Measurements from ENCODE around the gene TCEAL3.

Gene TCEAL3

DNA sequence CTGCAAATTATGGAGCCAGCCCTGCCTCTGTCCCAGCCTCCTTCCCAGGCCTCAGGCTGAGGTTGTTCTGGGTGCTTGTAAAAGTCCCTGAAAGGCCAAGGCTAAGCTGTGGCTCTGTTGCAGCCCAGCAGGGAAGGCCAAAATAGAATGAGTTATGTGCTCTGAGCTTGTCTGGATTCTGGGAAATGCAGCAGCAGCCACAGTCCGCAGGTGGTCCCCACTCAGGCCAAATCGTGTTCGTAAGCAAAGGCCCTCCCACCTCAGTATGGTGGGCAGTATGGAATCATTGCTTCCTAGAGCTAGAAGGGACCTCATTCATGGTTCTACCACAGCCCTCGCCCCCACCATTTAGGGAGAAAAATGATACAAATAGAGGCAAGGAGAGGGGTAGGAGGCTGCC, 16.3 kb downstream of the TCEAL3 start:
- in situ Hi-C loops (cut with HindIII; ENCODE audit: low sequenced_read_pairs): no loop called here
- peak; percentile 69 for DNase-seq (ENCODE audit: low read depth, low spot score)
- TF ChIP-seq CTCF (IDR thresholded peaks at IDR 0.05; ENCODE audit: low read depth, low read length): no peak
- no peak overlapping the region for H3K4me3 ChIP-seq (ENCODE audit: low read depth, low read length)

DNA sequence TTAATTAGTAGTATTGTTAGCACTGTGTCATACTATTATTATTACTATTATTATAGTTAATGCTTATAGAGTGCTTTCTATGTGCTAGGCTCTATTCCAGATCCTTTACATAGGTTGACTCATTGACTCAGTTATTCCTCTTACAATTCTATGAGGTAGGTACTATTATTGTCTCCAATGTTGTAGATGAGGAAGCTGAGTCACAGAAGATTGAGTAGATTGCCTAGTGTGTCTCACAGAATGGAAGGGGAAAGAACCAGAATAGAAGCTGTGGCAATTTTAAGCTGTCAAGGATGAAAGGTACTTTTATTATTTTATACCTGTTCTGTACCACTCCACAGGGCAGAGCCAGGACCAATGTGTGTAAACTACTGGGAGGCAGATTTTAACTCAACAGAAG, 19.1 kb downstream of the TCEAL3 start:
- in situ Hi-C loops (cut with HindIII; ENCODE audit: low sequenced_read_pairs): no loop called here
- DNase-seq (ENCODE audit: low read depth, low spot score): peak; percentile 37
- TF ChIP-seq CTCF (IDR thresholded peaks at IDR 0.05; ENCODE audit: low read depth, low read length): no peak
- no peak overlapping the region for H3K4me3 ChIP-seq (ENCODE audit: low read depth, low read length)

- in situ Hi-C loops (cut with HindIII; ENCODE audit: low sequenced_read_pairs): no loop called here
- peak; percentile 36 for DNase-seq (ENCODE audit: low read depth, low spot score)
- peak within 1 kb of the TSS; percentile 56 for H3K4me3 ChIP-seq (ENCODE audit: low read depth, low read length)
- TF ChIP-seq CTCF (IDR thresholded peaks at IDR 0.05; ENCODE audit: low read depth, low read length): no peak
Observed at GRCh38 chrX:103628386-103629317, 20.9 kb downstream of the TCEAL3 start, which contains the start of gene TCEAL1. TCEAL1 (plus strand) TSS chrX:103628975; CDS start chrX:103629917, 942 bp downstream.

- in situ Hi-C loops (cut with HindIII; ENCODE audit: low sequenced_read_pairs): no loop called here
- peak; percentile 65 for TF ChIP-seq CTCF (IDR thresholded peaks at IDR 0.05; ENCODE audit: low read depth, low read length)
- peak; percentile 79 for DNase-seq (ENCODE audit: low read depth, low spot score)
- H3K4me3 ChIP-seq (ENCODE audit: low read depth, low read length): peak overlapping the region; percentile 56
Observed at GRCh38 chrX:103629318-103630170, 21.8 kb downstream of the TCEAL3 start.

DNA sequence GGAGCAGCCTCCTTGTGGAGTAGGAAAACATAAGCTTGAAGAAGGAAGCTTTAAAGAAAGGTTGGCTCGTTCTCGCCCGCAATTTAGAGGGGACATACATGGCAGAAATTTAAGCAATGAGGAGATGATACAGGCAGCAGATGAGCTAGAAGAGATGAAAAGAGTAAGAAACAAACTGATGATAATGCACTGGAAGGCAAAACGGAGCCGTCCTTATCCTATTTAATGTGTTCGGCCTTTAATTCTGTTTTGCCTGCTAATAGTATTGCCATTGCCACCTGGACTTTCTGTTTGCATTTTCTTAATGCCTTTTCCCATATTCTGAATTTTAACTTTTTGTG, 22.4 kb downstream of the TCEAL3 start:
- DNase-seq (ENCODE audit: low read depth, low spot score): no peak
- H3K4me3 ChIP-seq (ENCODE audit: low read depth, low read length): peak overlapping the region; percentile 56
- no peak for TF ChIP-seq CTCF (IDR thresholded peaks at IDR 0.05; ENCODE audit: low read depth, low read length)
- in situ Hi-C loops (cut with HindIII; ENCODE audit: low sequenced_read_pairs): no loop called here

DNA sequence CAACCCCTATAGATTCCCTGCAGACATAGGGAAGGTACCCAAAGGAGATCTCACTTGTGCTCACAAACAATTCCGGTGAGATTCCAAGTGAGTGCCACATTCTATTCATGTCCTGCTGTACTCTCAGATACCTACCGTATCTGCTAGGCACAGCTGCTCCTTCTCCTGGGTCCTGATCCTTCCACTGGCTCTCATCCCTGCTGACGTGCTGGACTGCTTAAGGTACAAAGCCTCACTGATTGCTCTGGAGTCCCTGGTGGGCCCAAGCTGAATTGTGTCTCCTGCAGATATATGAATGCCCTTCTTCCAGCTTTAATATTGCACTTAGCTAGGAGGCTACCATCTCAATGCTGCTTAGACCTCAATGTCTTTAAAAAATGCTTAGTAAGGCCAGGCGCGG, 23.4 kb downstream of the TCEAL3 start:
- in situ Hi-C loops (cut with HindIII; ENCODE audit: low sequenced_read_pairs): no loop called here
- DNase-seq (ENCODE audit: low read depth, low spot score): no peak
- no peak for TF ChIP-seq CTCF (IDR thresholded peaks at IDR 0.05; ENCODE audit: low read depth, low read length)
- H3K4me3 ChIP-seq (ENCODE audit: low read depth, low read length): no peak overlapping the region

Measured in astrocyte of the spinal cord (primary cell).